ENCODE data around the gene TRHDE.

DNA sequence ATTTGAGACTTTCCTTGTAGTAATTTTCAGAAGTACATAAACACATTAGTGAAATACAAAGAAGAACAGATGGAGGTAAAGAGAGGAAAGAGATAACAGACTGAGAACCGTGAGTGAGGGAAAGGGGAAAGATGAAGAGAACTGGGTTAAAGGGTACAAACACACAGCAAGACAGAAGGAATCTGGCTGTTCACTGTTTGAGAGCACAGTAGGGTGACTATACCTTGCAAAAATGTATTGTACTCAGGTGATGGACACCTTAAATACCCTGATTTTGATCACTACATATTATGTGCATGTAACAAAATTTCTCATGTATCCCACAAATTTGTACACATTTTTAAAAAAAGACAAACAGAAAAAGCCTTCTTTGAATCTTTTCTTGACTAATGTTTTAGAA, 2.7 kb upstream of the TRHDE start:
- TF ChIP-seq EZH2 (IDR thresholded peaks at IDR 0.05; ENCODE audit: low read length, unreplicated experiment) (no peak), EZH2phosphoT487 (IDR thresholded peaks at IDR 0.05; ENCODE audit: borderline replicate concordance, low read length) (no peak)
- TF ChIP-seq, protein P1, sequence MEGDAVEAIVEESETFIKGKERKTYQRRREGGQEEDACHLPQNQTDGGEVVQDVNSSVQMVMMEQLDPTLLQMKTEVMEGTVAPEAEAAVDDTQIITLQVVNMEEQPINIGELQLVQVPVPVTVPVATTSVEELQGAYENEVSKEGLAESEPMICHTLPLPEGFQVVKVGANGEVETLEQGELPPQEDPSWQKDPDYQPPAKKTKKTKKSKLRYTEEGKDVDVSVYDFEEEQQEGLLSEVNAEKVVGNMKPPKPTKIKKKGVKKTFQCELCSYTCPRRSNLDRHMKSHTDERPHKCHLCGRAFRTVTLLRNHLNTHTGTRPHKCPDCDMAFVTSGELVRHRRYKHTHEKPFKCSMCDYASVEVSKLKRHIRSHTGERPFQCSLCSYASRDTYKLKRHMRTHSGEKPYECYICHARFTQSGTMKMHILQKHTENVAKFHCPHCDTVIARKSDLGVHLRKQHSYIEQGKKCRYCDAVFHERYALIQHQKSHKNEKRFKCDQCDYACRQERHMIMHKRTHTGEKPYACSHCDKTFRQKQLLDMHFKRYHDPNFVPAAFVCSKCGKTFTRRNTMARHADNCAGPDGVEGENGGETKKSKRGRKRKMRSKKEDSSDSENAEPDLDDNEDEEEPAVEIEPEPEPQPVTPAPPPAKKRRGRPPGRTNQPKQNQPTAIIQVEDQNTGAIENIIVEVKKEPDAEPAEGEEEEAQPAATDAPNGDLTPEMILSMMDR (conservative IDR thresholded peaks at IDR 0.05; ENCODE audit: low read depth, low read length): no peak
